GM12878 (cell line): ENCODE measurements around the gene SEMA5A. TPM values are rescaled to one million over a fixed set of nuclear protein-coding genes. Genes with fewer than 3 reads are reported as not detected.

Experiments
- ATAC-seq: fragments of 200-7000 bp; cut with Tn5 transposase; 3 replicates; pipeline ENCODE4 v1.9.1; 2020; ENCODE audit warnings: mild to moderate bottlenecking, moderate library complexity
- BruUV-seq: library from RNA; stranded (reverse); fragments of 400-500 nt; replicated peaks from 2 replicates; lab custom pipeline; 2021; lab: Mats Ljungman, UMichigan
- CTCF ChIA-PET: fragments of 300-600 bp; sonication (Branson Sonifier 250); formaldehyde crosslinking; extraction: SDS; loops from one replicate; lab custom pipeline; 2021; ENCODE audit warnings: inconsistent platforms; lab: Yijun Ruan, JAX
- POLR2A ChIA-PET: fragments of 350-600 bp; formaldehyde crosslinking; extraction: SDS; loops from one replicate; lab custom pipeline; 2021; ENCODE audit warnings: inconsistent platforms; lab: Charles Lee
- RAD21 ChIA-PET: fragments of 300-600 bp; sonication (Branson Sonifier 250); formaldehyde crosslinking; loops from one replicate; lab custom pipeline; 2023; ENCODE audit warnings: antibody characterized with exemption; ENCODE audit not compliant: unreplicated experiment; lab: Charles Lee
- SMC1A ChIA-PET: fragments of 300-600 bp; sonication (Branson Sonifier 250); formaldehyde crosslinking; loops from one replicate; lab custom pipeline; 2023; ENCODE audit not compliant: unreplicated experiment, uncharacterized antibody; lab: Charles Lee
- DNase-seq: peaks from one replicate; pipeline ENCODE4 v3.0.0-alpha.2; 2011; ENCODE audit warnings: low read depth, low spot score
- FAIRE-seq: peaks from 3 replicates; lab custom pipeline; 2011; peaks lifted over from hg19 to GRCh38; lab: Jason Lieb, UNC
- H2AFZ ChIP-seq: 2 replicates; pipeline ENCODE4 v1.6.0; 2011; ENCODE audit warnings: low read depth, low read length, control low read depth; ENCODE audit not compliant: control insufficient read depth
- H3K27ac ChIP-seq: 2 replicates; pipeline ENCODE4 v1.5.1; 2011; ENCODE audit warnings: control low read depth; ENCODE audit not compliant: control insufficient read depth, insufficient read depth
- H3K27me3 ChIP-seq, 2 experiments: replicated peaks in 1 of 2; 2 replicates each; pipeline versions ENCODE4 v1.6.0 to v1.6.1; 2011; ENCODE audit warnings: low read length in 1 of 2; ENCODE audit not compliant: control insufficient read depth in 2 of 2, insufficient read depth in 2 of 2
- H3K36me3 ChIP-seq, 2 experiments: 2 replicates each; pipeline ENCODE4 v1.5.1; 2011; ENCODE audit warnings: low read length in 1 of 2; ENCODE audit not compliant: control insufficient read depth in 2 of 2, insufficient read depth in 2 of 2
- H3K4me1 ChIP-seq: 2 replicates; pipeline ENCODE4 v1.6.1; 2011; ENCODE audit warnings: mild to moderate bottlenecking, low read length, moderate library complexity, mixed read lengths; ENCODE audit not compliant: control insufficient read depth, insufficient read depth
- H3K4me2 ChIP-seq: 2 replicates; pipeline ENCODE4 v1.6.0; 2011; ENCODE audit warnings: control low read depth; ENCODE audit not compliant: control insufficient read depth, insufficient read depth
- H3K4me3 ChIP-seq: fragments of 200-600 bp; sonication (generic); 2 replicates; pipeline ENCODE4 v1.5.1; 2016
- H3K79me2 ChIP-seq: 2 replicates; pipeline ENCODE4 v1.6.0; 2011; ENCODE audit warnings: low read length; ENCODE audit not compliant: control insufficient read depth, insufficient read depth
- H3K9ac ChIP-seq: 2 replicates; pipeline ENCODE4 v1.8.0; 2011; ENCODE audit warnings: low read length, control low read depth, mixed read lengths; ENCODE audit not compliant: control insufficient read depth, insufficient read depth
- H3K9me3 ChIP-seq: replicated peaks from 3 replicates; pipeline ENCODE4 v1.5.1; 2011; ENCODE audit warnings: mild to moderate bottlenecking, low read length; ENCODE audit not compliant: control insufficient read depth, insufficient read depth
- H4K20me1 ChIP-seq: 2 replicates; pipeline ENCODE4 v1.6.0; 2011; ENCODE audit not compliant: control insufficient read depth, insufficient read depth
- BCL11A ChIP-seq: IDR thresholded peaks from 2 replicates; pipeline ENCODE4 v1.6.1; 2011; ENCODE audit warnings: low read depth, low read length
- BRCA1 ChIP-seq: IDR thresholded peaks from 2 replicates; pipeline ENCODE4 v1.6.1; 2011; ENCODE audit warnings: low read depth, low read length, improper control_type of control experiment
- EED ChIP-seq: sonication (generic); IDR thresholded peaks from 2 replicates; pipeline ENCODE4 v1.6.1; 2016; ENCODE audit warnings: antibody characterized with exemption, low read depth
- HDGF ChIP-seq: fragments of 450-650 bp; IDR thresholded peaks from 2 replicates; pipeline ENCODE4 v1.6.1; 2016; ENCODE audit warnings: antibody characterized with exemption
- IKZF1 ChIP-seq: fragments of 450-650 bp; conservative IDR thresholded peaks from 2 replicates; pipeline ENCODE4 v1.6.1; 2017; ENCODE audit warnings: antibody characterized with exemption, mild to moderate bottlenecking
- MTA2 ChIP-seq: fragments of 450-650 bp; IDR thresholded peaks from 2 replicates; pipeline ENCODE4 v1.6.1; 2016; ENCODE audit warnings: low read depth, mild to moderate bottlenecking, moderate library complexity
- NFYA ChIP-seq: IDR thresholded peaks from 2 replicates; pipeline ENCODE4 v1.6.1; 2011; ENCODE audit warnings: low read depth, mild to moderate bottlenecking, low read length, improper control_type of control experiment, borderline replicate concordance
- NFYB ChIP-seq: IDR thresholded peaks from 2 replicates; pipeline ENCODE4 v1.6.1; 2011; ENCODE audit warnings: low read depth, mild to moderate bottlenecking, low read length, improper control_type of control experiment, moderate library complexity; ENCODE audit not compliant: insufficient read depth
- NR2F1 ChIP-seq: fragments of 450-650 bp; conservative IDR thresholded peaks from 2 replicates; pipeline ENCODE4 v1.6.1; 2017; ENCODE audit warnings: mild to moderate bottlenecking
- POLR2AphosphoS2 ChIP-seq: IDR thresholded peaks from 2 replicates; pipeline ENCODE4 v1.6.1; 2011; ENCODE audit warnings: low read depth, mild to moderate bottlenecking, low read length, improper control_type of control experiment, moderate library complexity
- POLR2AphosphoS5 ChIP-seq: IDR thresholded peaks from 2 replicates; pipeline ENCODE4 v1.6.1; 2011; ENCODE audit warnings: mild to moderate bottlenecking, low read length, inconsistent platforms
- SRF ChIP-seq, 2 experiments: IDR thresholded peaks; 2 replicates each; pipeline ENCODE4 v1.6.1; 2011; ENCODE audit warnings: low read depth in 2 of 2, low read length in 2 of 2, mild to moderate bottlenecking in 1 of 2, moderate library complexity in 1 of 2
- STAT1 ChIP-seq: fragments of 450-650 bp; conservative IDR thresholded peaks from 2 replicates; pipeline ENCODE4 v1.6.1; 2014; ENCODE audit warnings: antibody characterized with exemption, mild to moderate bottlenecking
- TBL1XR1 ChIP-seq: IDR thresholded peaks from 2 replicates; pipeline ENCODE4 v1.6.1; 2012; ENCODE audit warnings: low read depth, low read length, improper control_type of control experiment
- ZNF217 ChIP-seq: fragments of 450-650 bp; IDR thresholded peaks from 2 replicates; pipeline ENCODE4 v1.6.1; 2017; ENCODE audit warnings: antibody characterized with exemption, mild to moderate bottlenecking
- ZNF24 ChIP-seq: fragments of 450-650 bp; IDR thresholded peaks from 2 replicates; pipeline ENCODE4 v1.6.1; 2017; ENCODE audit warnings: antibody characterized with exemption, mild to moderate bottlenecking
- ZNF274 ChIP-seq: IDR thresholded peaks from one replicate; pipeline ENCODE4 v1.8.0; 2011; ENCODE audit not compliant: insufficient read length, insufficient read depth
- ZSCAN29 ChIP-seq: fragments of 450-650 bp; IDR thresholded peaks from 2 replicates; pipeline ENCODE4 v1.6.1; 2017; ENCODE audit warnings: mild to moderate bottlenecking, moderate library complexity
- ZZZ3 ChIP-seq: IDR thresholded peaks from 2 replicates; pipeline ENCODE4 v1.6.1; 2011; ENCODE audit warnings: low read depth; ENCODE audit not compliant: control insufficient read depth, insufficient read length
- WGBS: methylation state at CpG from one replicate; pipeline ENCODE4 v1.1.6; 2016; ENCODE audit warnings: low lambda C conversion rate; ENCODE audit not compliant: insufficient replicate concordance, insufficient coverage; ENCODE audit errors: missing lambda C conversion rate; 5-methylcytosine and 5-hydroxymethylcytosine counted together
- in situ Hi-C: fragments of 300-500 bp; cut with MboI; formaldehyde crosslinking; loops from 9 replicates; pipeline ENCODE4 v1.14.3; 2018; ENCODE audit warnings: mixed read lengths
- intact Hi-C: fragments of 100-400 bp; cut with micrococcal nuclease; formaldehyde crosslinking; loops from one replicate; pipeline ENCODE4 v1.14.2; 2022; ENCODE audit not compliant: unreplicated experiment
- polyA plus RNA-seq, 11 experiments: library from polyadenylated mRNA; depleted of rRNA in 4 of 11; unstranded in 6 of 11; stranded (reverse) in 5 of 11; fragments of >200 nt; fragmentation: Nextera tagmentation in 4 of 11; fragmentation: Illumina TruSeq in 1 of 11; extraction: Ambion mirVana in 4 of 11; extraction: Trizol in 1 of 11; gene quantifications; 1 replicate in 1 of 11; 2 replicates in 10 of 11; pipeline versions ENCODE4 v1.2.1 to v1.2.3, GENCODE V29; 2011 to 2016; ENCODE audit warnings: inconsistent platforms in 2 of 11, missing spikeins in 2 of 11, low read depth in 1 of 11
- total RNA-seq, 4 experiments: library from RNA; depleted of rRNA in 3 of 4; stranded (reverse); fragments of >200 nt in 3 of 4; fragmentation: Illumina TruSeq in 1 of 4; extraction: Trizol in 1 of 4; gene quantifications; 2 replicates each; pipeline versions ENCODE4 v1.2.1 to v1.2.3, GENCODE V29; 2013 to 2021
- TF ChIP-seq, protein P1 (sequence below): fragments of 150-350 bp; IDR thresholded peaks from 2 replicates; pipeline ENCODE4 v1.6.1; 2016; ENCODE audit warnings: low read depth, low read length

Gene SEMA5A
- total and polyA plus RNA-seq, 10 of the 15 experiments (the other 5 are each of a cell fraction or from before 2014, with no cell fraction given) = 0.03 to 2.4 (median 0.09) TPM; not detected in 1

DNA sequence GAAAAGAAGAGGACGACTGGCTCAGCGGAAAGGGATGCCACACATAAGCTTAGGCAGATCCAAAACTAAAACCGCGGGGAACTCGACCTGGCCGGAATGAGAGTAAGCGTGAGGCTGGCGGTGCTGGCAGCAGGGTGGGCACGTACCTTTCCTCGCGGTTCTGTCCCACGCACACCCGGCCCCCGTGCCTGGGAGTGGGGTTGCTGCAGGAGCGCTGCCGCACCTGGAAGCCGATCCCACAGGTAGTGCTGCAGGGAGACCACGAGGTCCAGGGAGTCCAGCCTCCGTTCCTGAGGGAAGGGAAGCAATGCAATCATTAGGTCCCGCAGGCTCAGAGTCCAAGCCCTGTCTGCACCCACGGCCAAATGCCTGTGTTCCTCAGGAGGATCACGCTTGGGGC is 427.0 kb downstream of the SEMA5A start:
- Histone ChIP-seq H3K79me2 (no peaks in the 10 kb centered on the region), H3K27me3 (no peaks in the 10 kb centered on the region), H3K4me2 (no peak overlapping the region), H2AFZ (no peak overlapping the region), H3K4me1 (no peaks in the 10 kb centered on the region), H3K9ac (no peak overlapping the region), H3K36me3 (no peaks in the 10 kb centered on the region), H3K4me3 (no peak overlapping the region), H3K27ac (no peak overlapping the region), H4K20me1 (no peaks in the 10 kb centered on the region), H3K9me3 (no peaks in the 10 kb centered on the region)
- DNase-seq (no peak), ATAC-seq (no peak), FAIRE-seq (no peak)
- RAD21 ChIA-PET = no interaction called here
- intact Hi-C loops (no loop called here), in situ Hi-C loops (no loop called here)
- CTCF ChIA-PET = interaction anchor here (0.9 to 1.0 kb wide), 4 partner anchors 9 to 20 kb away, joined by 3 to 5 read pairs (median 3); no protein-coding TSS in a partner anchor
- POLR2A ChIA-PET = no interaction called here
- no TSS peak for BruUV-seq
- TF ChIP-seq NFYA = no peak
- TF ChIP-seq POLR2AphosphoS2 = no peak
- no peak for TF ChIP-seq TBL1XR1
- no peak for TF ChIP-seq ZNF217
- TF ChIP-seq BCL11A = no peak
- TF ChIP-seq, protein P1, sequence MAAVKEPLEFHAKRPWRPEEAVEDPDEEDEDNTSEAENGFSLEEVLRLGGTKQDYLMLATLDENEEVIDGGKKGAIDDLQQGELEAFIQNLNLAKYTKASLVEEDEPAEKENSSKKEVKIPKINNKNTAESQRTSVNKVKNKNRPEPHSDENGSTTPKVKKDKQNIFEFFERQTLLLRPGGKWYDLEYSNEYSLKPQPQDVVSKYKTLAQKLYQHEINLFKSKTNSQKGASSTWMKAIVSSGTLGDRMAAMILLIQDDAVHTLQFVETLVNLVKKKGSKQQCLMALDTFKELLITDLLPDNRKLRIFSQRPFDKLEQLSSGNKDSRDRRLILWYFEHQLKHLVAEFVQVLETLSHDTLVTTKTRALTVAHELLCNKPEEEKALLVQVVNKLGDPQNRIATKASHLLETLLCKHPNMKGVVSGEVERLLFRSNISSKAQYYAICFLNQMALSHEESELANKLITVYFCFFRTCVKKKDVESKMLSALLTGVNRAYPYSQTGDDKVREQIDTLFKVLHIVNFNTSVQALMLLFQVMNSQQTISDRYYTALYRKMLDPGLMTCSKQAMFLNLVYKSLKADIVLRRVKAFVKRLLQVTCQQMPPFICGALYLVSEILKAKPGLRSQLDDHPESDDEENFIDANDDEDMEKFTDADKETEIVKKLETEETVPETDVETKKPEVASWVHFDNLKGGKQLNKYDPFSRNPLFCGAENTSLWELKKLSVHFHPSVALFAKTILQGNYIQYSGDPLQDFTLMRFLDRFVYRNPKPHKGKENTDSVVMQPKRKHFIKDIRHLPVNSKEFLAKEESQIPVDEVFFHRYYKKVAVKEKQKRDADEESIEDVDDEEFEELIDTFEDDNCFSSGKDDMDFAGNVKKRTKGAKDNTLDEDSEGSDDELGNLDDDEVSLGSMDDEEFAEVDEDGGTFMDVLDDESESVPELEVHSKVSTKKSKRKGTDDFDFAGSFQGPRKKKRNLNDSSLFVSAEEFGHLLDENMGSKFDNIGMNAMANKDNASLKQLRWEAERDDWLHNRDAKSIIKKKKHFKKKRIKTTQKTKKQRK = no peak
- TF ChIP-seq EED = no peak
- no peak for TF ChIP-seq HDGF
- TF ChIP-seq ZSCAN29 = no peak
- TF ChIP-seq IKZF1 = no peak
- TF ChIP-seq MTA2 = no peak
- TF ChIP-seq NFYB = no peak
- no peak for TF ChIP-seq STAT1
- TF ChIP-seq NR2F1 = no peak
- TF ChIP-seq ZNF24 = no peak
- TF ChIP-seq ZNF274 = no peak
- no peak for TF ChIP-seq SRF (IDR thresholded peaks at IDR 0.05; ENCODE audit: low read depth in 2 of 2, low read length in 2 of 2)
- TF ChIP-seq BRCA1 = no peak
- TF ChIP-seq POLR2AphosphoS5 = no peak
- no peak for TF ChIP-seq ZZZ3
- 63% methylated on average over 22 of the region's 22 CpGs for WGBS
- SMC1A ChIA-PET = no interaction called here
